Jurkat, Clone E6-1 (cell line): ENCODE results near the gene DPH5. TPM values are rescaled to one million over a fixed set of nuclear protein-coding genes. Genes with fewer than 3 reads are reported as not detected.
"Not testable (repeated sequence)": the region's sequence is repeated elsewhere in the genome, so short reads cannot be mapped to it uniquely, and the experiment has no call there.

ENCODE experiments used
- DNase-seq: peaks from one replicate; pipeline ENCODE4 v3.0.0-alpha.2; 2011; ENCODE audit warnings: low read depth, low spot score
- H3K4me3 ChIP-seq: 2 replicates; pipeline ENCODE4 v1.5.1; 2011; ENCODE audit warnings: mild to moderate bottlenecking, low read length, control low read depth, moderate library complexity
- polyA plus RNA-seq: library from polyadenylated mRNA; unstranded; fragments of >200 nt; gene quantifications from one replicate; pipeline ENCODE4 v1.2.1, GENCODE V29; 2012; ENCODE audit warnings: missing spikeins; ENCODE audit not compliant: insufficient read length, insufficient read depth

DPH5 gene
- 57.8 TPM for polyA plus RNA-seq

DNA sequence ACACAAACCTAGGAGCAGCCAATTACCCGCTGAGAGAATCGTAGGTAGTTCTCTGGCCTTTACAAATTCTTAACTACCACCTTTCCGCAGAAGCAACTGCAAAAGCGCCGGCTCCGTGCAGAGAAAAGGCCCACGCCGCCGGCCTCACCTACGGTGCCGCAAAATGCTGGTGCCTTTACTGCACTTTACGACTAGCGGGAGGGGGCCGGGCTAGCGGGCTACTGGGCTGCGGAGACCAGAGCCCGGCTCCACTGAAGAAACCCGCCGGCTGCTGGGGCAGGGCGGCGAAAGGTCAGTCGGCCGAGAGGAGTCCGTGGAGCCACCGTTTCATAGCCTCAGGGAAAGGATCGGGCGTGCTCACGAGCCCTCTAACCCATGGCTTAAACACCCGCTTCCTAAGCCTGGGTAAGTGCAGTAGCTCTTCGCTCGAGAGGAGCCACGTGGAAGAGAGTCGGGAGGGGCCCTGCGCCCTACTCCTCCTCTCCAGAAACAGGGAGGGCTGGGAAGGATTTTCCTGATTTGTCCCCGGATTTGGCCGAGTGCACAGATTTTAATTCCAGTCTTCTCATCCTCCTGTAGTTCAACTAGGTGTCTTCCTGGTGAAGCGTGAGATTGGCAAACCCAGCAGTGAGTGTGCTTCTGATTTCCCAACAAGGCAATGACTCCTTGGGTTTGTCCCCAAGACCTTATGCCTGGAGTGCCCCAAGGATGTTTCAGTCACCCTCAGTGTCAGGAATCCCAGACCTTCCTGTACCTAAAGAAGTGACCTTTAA lies at the start of gene DPH5:
Gene DPH5 (minus strand): TSS at position 128 of the 773 bp plus-strand sequence. CDS start 341 bp downstream, outside the sequence.
- DNase-seq = peak; percentile 86
- H3K4me3 ChIP-seq = peak within 1 kb of the TSS; percentile 79

- H3K4me3 ChIP-seq = no peak overlapping the region
- no peak for DNase-seq
Observed at GRCh38 chr1:101073836-101074235, 48.3 kb upstream of the DPH5 start.

- no peak overlapping the region for H3K4me3 ChIP-seq
- DNase-seq = no peak
Observed at GRCh38 chr1:101071470-101071891, 45.9 kb upstream of the DPH5 start.

DNA sequence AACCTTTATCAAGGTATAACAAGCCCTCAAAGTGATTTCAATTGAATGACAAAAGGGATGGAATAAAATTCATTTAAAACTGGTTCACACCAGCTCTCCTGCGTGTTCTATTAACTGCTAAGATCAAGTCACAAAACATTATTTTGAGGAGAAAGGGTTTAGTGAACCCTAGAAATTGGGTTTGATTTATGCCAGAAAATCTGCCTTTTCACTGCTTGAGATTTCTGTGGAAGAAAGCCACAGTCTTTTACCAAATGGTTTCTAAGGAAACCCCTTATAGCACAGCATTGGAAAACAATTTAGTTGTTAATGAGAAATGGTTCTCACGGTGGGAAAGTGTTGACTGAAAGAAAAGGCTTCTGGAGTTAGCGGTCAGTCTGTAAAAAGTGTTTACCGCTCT lies 43.6 kb upstream of the DPH5 start:
- H3K4me3 ChIP-seq = no peak overlapping the region

GRCh38 chr1:101066937-101067335 lies 41.4 kb upstream of the DPH5 start:
- not testable (repeated sequence) for DNase-seq, H3K4me3 ChIP-seq

More for the DNA sequence above, 43.6 kb upstream of the DPH5 start:
- DNase-seq = no peak

GRCh38 chr1:101066260-101066936 lies 40.8 kb upstream of the DPH5 start:
- DNase-seq = no peak
- no peak overlapping the region for H3K4me3 ChIP-seq

- H3K4me3 ChIP-seq = no peak overlapping the region
- DNase-seq = no peak
Observed at GRCh38 chr1:101065575-101065974, 40.0 kb upstream of the DPH5 start.

DNA sequence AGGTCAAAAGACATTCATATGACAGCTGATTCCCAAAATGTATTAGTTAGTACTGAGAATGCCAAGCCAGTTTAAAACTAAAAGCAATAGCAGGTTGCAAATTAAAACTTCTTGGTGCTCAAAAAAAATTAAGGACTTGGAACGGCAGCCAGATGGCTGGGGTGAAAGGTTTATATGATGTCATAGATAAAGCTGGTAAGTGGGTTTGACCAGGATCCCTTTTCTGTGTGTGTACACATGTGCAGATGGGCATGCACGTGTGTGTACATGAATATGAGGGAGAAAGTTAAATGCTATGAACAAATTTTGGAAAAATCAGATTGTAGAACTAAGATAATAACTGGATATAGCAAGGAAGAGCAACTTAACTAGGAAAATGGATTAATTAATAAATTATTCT lies 39.1 kb upstream of the DPH5 start:
- H3K4me3 ChIP-seq = no peak overlapping the region
- DNase-seq = no peak

DNA sequence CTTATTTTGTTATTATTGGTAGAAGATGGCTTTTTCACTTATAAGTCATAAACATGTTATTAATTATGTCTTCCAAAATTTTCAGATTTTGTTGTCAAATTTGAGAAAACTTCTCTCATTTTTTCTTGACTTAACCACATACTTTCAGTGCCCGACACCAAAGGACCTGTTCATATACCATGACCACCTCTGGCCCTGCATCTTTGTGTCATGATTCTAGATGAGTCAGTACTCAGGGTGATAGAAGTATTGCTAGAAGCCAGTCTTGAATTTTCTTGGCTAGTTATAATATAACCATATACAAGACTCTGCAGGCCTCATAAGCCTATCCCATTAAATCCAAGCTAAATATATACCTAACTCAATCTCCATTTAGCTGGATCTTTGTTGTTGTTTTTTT lies 35.4 kb upstream of the DPH5 start:
- DNase-seq = no peak
- no peak overlapping the region for H3K4me3 ChIP-seq

DNA sequence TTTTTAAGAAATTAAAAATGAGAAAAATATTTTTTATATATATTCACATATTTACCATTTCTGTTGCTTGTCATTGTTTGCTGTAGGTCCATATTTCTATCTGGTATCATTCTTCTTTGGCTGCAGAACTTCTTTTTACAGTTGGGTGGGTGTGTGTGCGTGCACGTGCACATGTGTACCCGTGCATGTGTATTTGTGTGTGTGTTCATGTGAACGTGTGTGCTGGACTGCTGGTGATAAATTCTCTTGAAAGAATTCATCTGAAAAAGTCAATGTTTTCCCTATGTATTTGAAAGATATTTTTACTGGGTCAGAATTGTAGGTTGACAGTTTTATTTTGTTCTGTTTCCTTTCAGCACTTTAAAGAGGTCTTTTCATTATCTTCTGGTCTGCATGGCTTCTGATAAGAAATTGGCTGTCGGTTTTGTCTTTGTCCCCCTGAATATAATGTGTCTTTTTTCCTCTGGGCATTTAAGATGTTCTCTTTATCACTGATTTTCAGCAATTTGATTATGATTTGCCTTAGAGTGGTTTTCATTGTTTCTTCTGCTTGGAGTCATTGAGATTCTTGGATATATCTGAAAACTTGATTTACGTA lies 34.5 kb upstream of the DPH5 start:
- no peak for DNase-seq
- no peak overlapping the region for H3K4me3 ChIP-seq

GRCh38 chr1:101055623-101056022 lies 30.0 kb upstream of the DPH5 start:
- DNase-seq = no peak
- H3K4me3 ChIP-seq = no peak overlapping the region

GRCh38 chr1:101051688-101052638 lies 26.4 kb upstream of the DPH5 start:
- no peak for DNase-seq
- H3K4me3 ChIP-seq = no peak overlapping the region

DNA sequence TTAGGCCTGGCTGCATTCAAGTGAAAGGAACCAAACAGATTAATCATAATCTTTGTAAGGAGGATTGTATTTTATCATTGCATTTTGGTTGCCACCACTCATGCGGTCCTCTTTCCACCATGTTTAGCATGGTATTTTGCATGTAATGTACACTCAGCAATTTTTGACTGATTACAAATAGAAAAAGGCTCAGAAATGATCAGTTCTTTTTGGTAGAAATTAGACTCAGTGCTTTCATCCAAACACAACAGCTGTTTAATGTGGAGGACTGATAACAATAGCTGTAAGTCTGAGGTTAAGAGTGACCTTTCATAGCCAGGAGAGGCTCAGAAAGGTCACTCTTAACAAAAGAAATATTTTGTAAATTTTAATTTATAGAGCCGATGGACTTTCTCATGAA lies 25.3 kb upstream of the DPH5 start:
- no peak overlapping the region for H3K4me3 ChIP-seq
- DNase-seq = no peak

GRCh38 chr1:101044749-101045148 lies 19.2 kb upstream of the DPH5 start:
- no peak overlapping the region for H3K4me3 ChIP-seq

DNA sequence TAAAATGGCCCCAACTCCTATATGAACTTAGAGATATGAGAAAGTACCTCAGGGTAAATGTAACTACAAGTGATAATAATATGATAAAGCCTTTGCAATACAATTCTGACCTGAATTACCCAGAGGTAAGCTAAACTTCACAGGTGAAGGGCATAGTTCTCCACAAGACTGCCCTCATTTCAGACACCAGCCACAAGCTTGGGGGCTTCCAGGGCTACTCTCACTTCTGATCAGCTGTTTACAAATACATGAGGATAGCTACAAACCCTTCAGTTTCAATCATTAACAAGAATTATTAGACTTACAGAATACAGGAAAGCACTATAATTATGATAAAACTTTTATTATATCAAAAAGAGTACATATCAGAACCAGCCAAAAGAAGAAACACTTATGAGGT lies 18.7 kb upstream of the DPH5 start:
- no peak overlapping the region for H3K4me3 ChIP-seq
- no peak for DNase-seq

More at GRCh38 chr1:101044749-101045148, 19.2 kb upstream of the DPH5 start:
- no peak for DNase-seq

- no peak for DNase-seq
- H3K4me3 ChIP-seq = no peak overlapping the region
Observed at GRCh38 chr1:101043776-101044175, 18.2 kb upstream of the DPH5 start.

GRCh38 chr1:101041300-101041699 lies 15.7 kb upstream of the DPH5 start:
- DNase-seq = no peak
- H3K4me3 ChIP-seq = no peak overlapping the region

DNA sequence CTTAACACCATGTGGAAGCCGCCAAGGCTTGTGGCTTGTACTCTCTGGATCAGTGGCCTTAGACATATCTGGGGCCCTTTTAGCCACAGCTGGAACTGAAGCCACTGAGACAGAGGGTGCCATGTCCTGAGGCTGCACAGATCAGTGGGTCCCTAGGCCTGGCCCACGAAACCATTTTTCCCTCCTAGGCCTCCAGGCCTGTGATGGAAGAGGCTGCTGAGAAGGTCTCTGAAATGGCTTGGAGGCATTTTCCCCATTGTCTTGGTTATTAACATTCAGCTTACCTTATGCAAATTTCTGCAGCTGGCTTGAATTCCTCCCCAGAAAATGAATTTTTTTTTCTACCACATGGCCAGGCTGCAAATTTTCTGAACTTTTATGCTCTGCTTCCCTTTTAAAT lies 15.1 kb upstream of the DPH5 start:
- no peak overlapping the region for H3K4me3 ChIP-seq
- no peak for DNase-seq

GRCh38 chr1:101039245-101039644 lies 13.7 kb upstream of the DPH5 start:
- no peak overlapping the region for H3K4me3 ChIP-seq
- no peak for DNase-seq
